IPS DF 19.7 (cell line): Measurements from ENCODE around the gene SVBP.

Source experiments
- DNase-seq: peaks from one replicate; pipeline ENCODE4 v3.0.0-alpha.2; 2013; ENCODE audit warnings: low read depth, low spot score

The SVBP gene

GRCh38 chr1:42806171-42806570 is 11.0 kb downstream of the SVBP start:
- no peak for DNase-seq

- no peak for DNase-seq
These were observed 15.2 kb downstream of the SVBP start for GRCh38 chr1:42801832-42802473.

DNA sequence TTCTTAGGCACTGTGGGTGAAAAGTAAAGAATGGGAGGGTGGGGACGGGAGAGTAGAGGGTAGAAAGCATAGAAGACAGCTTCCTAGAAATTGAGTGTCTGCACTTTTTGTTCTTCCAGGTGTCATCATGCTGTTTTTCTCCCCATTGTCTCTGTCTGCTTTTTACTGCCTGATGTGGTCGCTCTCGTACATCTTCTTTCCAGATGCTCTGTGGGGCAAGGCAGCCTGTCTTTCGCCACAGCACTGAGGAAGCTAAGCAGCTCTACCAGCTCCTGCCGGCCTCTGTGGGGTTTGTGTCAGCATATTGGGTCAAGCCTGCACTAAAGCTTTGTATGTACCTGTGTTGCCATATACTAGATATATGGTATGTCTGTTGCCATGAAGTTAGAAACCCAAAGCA is 19.2 kb downstream of the SVBP start:
- no peak for DNase-seq

GRCh38 chr1:42797414-42797813 is 19.8 kb downstream of the SVBP start:
- DNase-seq: no peak

- no peak for DNase-seq
These were observed 23.4 kb downstream of the SVBP start for GRCh38 chr1:42793824-42794223.

DNA sequence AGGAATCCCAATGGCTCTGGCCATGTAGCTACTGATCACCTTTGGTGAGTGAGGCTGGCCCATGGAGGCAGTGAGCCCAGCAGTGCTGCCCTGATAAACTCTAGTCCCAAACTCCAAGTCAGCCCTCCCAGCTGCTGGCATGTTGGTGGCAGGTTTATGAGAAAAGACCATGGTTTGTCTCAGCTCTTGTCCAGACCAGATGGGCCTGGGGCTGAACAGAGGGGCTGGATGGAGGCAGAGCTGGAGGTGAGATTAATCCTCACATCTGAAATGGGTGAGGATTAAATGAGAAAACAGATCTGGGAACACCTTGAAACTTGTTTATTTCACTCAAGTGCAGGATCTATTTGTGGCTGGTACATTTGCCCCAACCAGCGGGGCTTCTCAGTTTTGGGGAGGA is 29.2 kb downstream of the SVBP start:
- DNase-seq: no peak

GRCh38 chr1:42786097-42786496 is 31.1 kb downstream of the SVBP start:
- DNase-seq: no peak

GRCh38 chr1:42784946-42785693 is 32.1 kb downstream of the SVBP start, which contains the start of gene TMEM269:
Gene TMEM269 (plus strand): TSS chr1:42784991. CDS start chr1:42789894, 4,903 bp downstream.
- DNase-seq: no peak

DNA sequence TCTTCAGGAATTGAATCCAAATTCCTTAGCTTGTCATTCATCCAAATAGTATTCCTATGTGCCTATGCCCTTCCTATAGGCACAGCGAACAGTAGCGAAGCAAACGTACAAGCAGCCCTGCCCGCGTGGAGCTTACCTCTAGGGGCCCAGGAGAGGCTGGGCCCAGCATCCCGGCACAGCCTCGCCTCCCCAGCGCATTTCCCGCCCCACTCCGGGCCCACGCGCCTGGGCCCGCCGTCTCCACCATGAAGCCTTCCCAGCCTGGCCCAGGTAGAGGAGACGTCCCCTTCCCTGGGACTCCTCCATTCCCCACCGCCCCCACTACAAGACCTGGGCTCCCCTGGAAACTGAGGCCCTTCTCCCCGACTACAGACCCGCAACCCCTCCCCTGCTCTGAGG is 32.7 kb downstream of the SVBP start:
- DNase-seq: no peak

DNA sequence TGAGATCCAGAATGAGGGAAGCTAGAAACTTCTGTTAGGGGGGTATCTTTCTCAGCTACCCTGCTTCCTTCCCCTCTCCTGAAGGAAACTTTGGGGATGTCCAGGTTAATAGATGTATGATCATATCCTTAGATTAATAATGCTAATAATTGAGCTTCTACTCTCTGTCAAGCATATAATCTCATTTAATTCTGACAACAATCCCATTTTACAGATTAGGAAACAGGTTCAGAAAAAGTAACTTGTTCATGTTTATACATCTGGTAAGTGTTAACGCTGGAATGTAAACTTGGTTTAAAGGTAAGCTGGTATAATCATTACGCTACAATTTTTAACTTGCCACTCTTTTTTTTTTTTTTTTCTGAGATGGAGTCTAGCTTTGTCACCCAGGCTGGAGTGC is 34.1 kb downstream of the SVBP start:
- DNase-seq: no peak

GRCh38 chr1:42780176-42780575 is 37.0 kb downstream of the SVBP start:
- no peak for DNase-seq

DNA sequence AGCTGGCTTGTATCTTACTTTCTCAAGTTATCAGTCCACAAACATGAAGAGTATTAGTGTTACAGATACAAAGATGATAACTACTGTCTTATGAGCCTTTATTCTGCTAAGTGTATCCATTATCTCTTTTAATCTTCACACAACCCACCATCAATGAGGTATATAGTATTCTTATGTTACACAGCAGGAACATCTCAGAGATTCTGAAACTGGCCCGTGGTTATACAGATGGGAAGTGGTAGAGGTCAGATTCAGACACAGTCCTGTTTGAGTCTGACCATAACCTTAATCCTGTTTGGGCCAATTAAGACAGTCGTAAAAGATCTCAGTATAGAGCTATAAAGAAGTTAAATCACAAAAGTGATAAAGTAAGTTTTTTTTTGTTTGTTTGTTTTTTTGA is 37.5 kb downstream of the SVBP start:
- no peak for DNase-seq

DNA sequence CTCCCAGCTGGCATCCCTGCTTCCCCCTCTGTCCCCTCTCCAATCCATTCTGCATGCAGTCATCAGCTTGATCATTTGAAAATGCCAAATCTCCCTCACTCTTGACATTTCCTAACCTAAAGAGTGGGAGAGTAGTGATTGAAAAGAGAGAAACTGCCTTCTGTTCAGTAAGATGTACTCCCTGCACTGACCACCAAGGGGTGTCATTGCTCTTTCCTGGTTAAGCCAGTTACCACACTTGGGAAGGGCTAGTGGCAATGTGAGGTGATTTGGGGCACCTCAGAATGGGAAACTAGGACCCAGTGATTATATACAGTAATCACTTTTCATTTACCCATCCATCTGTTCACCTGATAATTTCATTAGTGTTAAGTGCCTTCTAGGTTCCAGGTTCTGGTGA is 39.3 kb downstream of the SVBP start:
- DNase-seq: no peak

GRCh38 chr1:42776502-42776901 is 40.7 kb downstream of the SVBP start:
- no peak for DNase-seq

DNA sequence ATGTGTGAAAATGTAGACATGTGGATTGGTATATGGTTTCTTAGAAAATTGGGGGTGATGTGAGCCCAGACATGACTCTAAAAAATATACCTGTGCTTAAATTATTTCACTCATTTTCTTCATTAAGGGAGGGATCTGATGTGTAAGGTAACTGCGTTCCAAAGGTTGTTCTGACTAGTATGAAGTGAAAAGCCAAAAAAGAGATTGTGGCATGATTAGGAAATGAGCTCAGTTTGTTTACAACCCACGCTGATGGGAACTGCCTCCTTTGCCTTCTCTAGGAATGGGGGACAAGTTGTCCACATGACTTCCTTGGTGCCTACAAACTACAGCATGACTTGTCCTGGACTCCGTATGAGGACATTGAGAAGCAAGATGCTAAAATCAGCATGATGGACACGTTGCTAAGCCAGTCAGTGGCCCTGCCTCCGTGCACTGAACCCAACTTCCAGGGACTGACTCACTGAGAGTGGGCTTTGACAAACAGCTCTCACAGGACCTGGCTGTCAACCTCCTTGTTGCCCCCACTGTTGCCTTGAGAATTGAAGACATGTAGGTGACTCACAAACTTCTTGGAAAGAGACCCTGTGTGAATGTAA is 42.2 kb downstream of the SVBP start:
- no peak for DNase-seq

DNA sequence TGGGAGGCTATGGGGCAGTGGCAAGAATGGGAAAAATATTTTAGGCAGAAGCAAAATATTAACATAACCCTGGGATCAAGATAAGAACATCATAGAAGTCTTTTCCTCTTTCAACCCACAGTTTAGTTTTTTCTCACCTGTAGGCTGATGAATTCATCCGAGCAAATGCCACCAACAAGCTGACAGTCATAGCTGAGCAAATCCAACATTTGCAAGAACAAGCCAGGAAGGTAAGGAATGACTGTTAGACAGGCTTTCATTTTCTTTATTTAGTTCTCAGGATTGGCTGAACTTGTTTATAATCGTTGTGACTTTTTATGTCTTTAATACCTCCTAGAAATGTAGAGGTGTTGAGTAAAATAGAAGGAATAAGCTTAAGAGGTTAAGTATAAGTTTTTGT is 43.8 kb downstream of the SVBP start:
- no peak for DNase-seq

GRCh38 chr1:42769811-42770210 is 47.4 kb downstream of the SVBP start:
- DNase-seq: no peak

DNA sequence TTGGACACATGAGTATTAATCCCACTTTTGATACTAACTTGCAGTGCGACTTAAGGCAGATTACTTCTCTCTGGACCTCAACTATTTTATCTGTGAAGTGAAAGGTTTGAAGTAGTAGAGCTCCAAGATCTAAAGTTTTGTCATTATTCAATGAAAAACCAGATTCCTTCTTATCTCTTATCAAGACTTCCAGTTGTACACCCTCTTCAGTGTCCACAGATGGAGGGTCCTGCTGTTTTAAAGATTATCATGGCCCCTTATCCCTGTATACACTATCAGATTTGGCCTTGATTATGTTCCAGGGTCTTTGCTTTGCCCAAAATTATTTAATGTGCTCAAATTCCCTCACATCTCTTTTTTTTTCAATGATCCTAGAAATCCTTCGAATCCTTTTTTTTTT is 49.0 kb downstream of the SVBP start:
- DNase-seq: no peak

GRCh38 chr1:42767510-42768000 is 49.6 kb downstream of the SVBP start:
- DNase-seq: no peak

- peak; percentile 96 for DNase-seq
These were observed 50.3 kb downstream of the SVBP start, which contains the start of the genes C1orf50 and P3H1 for GRCh38 chr1:42766741-42767509. Gene C1orf50 (plus strand): TSS chr1:42767249. CDS start chr1:42767312, 63 bp downstream. Gene P3H1 (minus strand): TSS chr1:42767028. CDS start chr1:42766971, 57 bp downstream.

DNA sequence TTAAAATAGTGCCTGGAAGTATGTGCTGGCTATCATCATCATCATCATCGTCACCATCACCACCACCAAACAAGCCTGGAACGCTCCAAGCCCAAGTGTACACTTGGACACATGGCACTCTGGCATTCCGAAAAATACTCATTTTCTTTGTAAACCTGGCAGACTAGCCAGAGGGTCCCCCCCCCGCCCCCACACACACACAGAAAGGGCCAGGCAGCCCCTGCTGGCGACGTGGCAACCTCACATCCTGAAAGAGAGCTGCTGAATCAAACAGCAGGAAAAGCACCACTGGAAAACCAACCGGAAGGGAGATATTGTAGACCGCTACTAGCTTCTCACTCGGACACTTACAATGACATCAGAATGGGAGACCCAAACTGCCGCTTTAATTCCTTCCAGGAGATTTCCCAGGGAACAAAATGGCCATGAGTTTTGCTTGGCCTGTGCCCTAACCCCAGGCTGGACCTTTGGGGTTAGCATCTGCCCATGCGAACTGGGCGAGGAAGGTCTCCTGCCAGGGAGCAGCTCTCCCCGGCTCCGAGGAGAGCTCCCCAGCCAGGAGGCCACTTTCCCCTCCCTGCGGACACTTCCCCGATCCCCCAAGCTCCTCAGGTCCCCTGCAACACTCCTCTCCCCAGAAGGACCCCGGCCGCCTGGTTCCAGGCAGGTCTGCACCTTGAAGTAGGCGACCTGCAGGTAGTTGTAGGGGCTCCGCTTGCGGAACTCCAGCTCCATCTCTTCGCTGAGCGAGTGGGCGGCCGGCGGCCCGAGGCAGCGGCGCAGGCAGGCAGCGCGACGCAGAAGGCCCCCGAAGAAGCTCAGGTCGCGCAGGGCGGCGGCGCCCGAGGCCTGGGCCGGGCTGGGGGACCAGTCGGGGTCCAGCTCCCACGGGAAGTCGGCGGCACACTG is 51.1 kb downstream of the SVBP start:
- DNase-seq: peak; percentile 48
